Gastrocnemius medialis (tissue), 4 donors: ENCODE measurements around the gene PCSK4.

ENCODE experiments used
- POLR2A ChIP-seq, 2 donors: fragments of 450-650 bp; IDR thresholded peaks; one replicate each; pipeline ENCODE4 v1.6.1; 2017; ENCODE audit warnings: antibody characterized with exemption in 2 of 2, mild to moderate bottlenecking in 2 of 2, moderate library complexity in 2 of 2
- TF ChIP-seq, protein P1 (sequence below), 5 experiments: fragments of 450-650 bp in 3 of 5; fragments of 200-600 bp in 2 of 5; sonication (generic) in 2 of 5; IDR thresholded peaks in 4 of 5; conservative IDR thresholded peaks in 1 of 5; 1 replicate in 4 of 5; 2 replicates in 1 of 5; pipeline ENCODE4 v1.5.1; 2016 to 2019; ENCODE audit warnings: antibody characterized with exemption in 5 of 5, mild to moderate bottlenecking in 3 of 5, moderate library complexity in 3 of 5

DNA sequence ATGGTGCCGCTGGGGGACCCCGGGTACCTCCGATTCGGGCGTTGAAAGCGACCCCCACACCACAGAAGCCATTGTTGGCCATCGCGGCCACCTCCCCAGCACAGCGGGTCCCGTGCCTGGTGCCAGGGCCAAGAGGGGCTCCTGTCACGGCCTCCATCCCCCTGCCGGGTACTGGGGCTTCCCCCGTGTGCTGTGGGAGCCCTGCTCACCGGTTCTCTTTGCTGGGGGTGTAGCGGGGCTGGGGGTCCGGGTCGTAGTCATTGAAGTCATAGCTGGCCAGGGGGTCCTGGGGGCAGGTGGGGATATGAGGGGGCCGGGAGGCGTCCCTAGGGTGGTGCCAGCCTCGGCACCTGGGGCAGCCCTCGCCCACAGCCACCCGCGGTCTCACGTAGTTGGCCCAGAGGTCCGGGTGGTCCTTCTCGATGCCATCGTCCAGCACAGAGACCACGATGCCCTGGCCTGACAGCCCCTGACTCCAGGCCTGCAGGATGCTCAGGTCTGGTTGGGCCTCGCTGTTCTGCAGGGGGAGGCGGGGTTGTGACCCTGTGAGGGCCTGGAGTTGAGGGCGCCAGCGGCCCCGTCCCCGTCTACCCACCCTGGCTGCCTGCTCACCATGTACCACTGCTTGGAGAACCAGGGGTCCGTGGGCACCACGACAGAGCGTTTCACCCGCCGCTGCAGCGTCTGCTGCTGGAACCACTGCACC is 2.4 kb downstream of the PCSK4 start:
- TF ChIP-seq, protein P1, sequence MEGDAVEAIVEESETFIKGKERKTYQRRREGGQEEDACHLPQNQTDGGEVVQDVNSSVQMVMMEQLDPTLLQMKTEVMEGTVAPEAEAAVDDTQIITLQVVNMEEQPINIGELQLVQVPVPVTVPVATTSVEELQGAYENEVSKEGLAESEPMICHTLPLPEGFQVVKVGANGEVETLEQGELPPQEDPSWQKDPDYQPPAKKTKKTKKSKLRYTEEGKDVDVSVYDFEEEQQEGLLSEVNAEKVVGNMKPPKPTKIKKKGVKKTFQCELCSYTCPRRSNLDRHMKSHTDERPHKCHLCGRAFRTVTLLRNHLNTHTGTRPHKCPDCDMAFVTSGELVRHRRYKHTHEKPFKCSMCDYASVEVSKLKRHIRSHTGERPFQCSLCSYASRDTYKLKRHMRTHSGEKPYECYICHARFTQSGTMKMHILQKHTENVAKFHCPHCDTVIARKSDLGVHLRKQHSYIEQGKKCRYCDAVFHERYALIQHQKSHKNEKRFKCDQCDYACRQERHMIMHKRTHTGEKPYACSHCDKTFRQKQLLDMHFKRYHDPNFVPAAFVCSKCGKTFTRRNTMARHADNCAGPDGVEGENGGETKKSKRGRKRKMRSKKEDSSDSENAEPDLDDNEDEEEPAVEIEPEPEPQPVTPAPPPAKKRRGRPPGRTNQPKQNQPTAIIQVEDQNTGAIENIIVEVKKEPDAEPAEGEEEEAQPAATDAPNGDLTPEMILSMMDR (IDR thresholded peaks at IDR 0.05 in 4 of 5, conservative IDR thresholded peaks at IDR 0.05 in 1 of 5): no peak
- no peak for TF ChIP-seq POLR2A (IDR thresholded peaks at IDR 0.05)
